Right lobe of liver (tissue), 6 donors: ENCODE data around the gene C11orf68. TPM values are rescaled to one million over a fixed set of nuclear protein-coding genes. Genes with fewer than 3 reads are reported as not detected.

ENCODE experiments used
- ATAC-seq, 4 donors: fragments of 200-7000 bp; cut with Tn5 transposase; one replicate each; pipeline ENCODE4 v1.9.1; 2020; ENCODE audit warnings: mild to moderate bottlenecking in 4 of 4, moderate library complexity in 4 of 4
- DNase-seq, 3 donors: peaks; one replicate each; pipeline ENCODE4 v3.0.0-alpha.2; 2020
- H3K27ac ChIP-seq, 3 donors: fragments of 200-600 bp; one replicate each; pipeline ENCODE4 v1.8.0; 2022
- H3K27me3 ChIP-seq, 2 donors: fragments of 200-600 bp; one replicate each; pipeline ENCODE4 v1.8.0; 2022
- H3K36me3 ChIP-seq, 4 donors: fragments of 200-600 bp; sonication (generic) in 1 of 4; one replicate each; pipeline versions ENCODE4 v1.5.1 to v1.8.0; 2017 to 2022; ENCODE audit warnings: control low read depth in 1 of 4
- H3K4me1 ChIP-seq, 4 donors: fragments of 200-600 bp; sonication (generic) in 1 of 4; one replicate each; pipeline versions ENCODE4 v1.5.1 to v1.8.0; 2017 to 2022; ENCODE audit warnings: control low read depth in 1 of 4
- H3K4me3 ChIP-seq, 3 donors: fragments of 200-600 bp; one replicate each; pipeline ENCODE4 v1.8.0; 2022
- H3K9me3 ChIP-seq, 4 donors: fragments of 200-600 bp; sonication (generic) in 1 of 4; one replicate each; pipeline versions ENCODE4 v1.5.1 to v1.8.0; 2017 to 2022; ENCODE audit warnings: control low read depth in 1 of 4
- POLR2A ChIP-seq: fragments of 450-650 bp; IDR thresholded peaks from one replicate; pipeline ENCODE4 v1.6.1; 2017; ENCODE audit warnings: antibody characterized with exemption, mild to moderate bottlenecking
- WGBS: methylation state at CpG from one replicate; pipeline ENCODE4 v1.1.6; 2018; ENCODE audit warnings: low coverage, low lambda C conversion rate; ENCODE audit not compliant: insufficient coverage; ENCODE audit errors: missing lambda C conversion rate; 5-methylcytosine and 5-hydroxymethylcytosine counted together
- intact Hi-C, 2 donors: fragments of 100-400 bp; cut with DNase I; formaldehyde crosslinking; loops; one replicate each; pipeline versions ENCODE4 v1.11.2 to v1.14.1; 2022
- total RNA-seq, 6 experiments: library from RNA; depleted of rRNA in 2 of 6; stranded (reverse); fragments of >200 nt in 2 of 6; fragmentation: NEBNext Ultra II Directional in 3 of 6; extraction: Animal tissue kit (Norgen Biotek cat#: 25700) in 3 of 6; gene quantifications; one replicate each; pipeline versions ENCODE4 v1.1.0 to v1.2.4, GENCODE V29; 2016 to 2023
- TF ChIP-seq, protein P1 (sequence below), 4 donors: fragments of 200-600 bp in 3 of 4; fragments of 450-650 bp in 1 of 4; IDR thresholded peaks; one replicate each; pipeline versions ENCODE4 v1.5.1 to v1.8.0; 2016 to 2022; ENCODE audit warnings: antibody characterized with exemption in 4 of 4, mild to moderate bottlenecking in 2 of 4
- donor health status: DM: no; HTN: yes; CAD: no.
- donor health status: DM: no; HTN: no; CAD: no.
- donor health status: DM: no; HTN: no; CAD: no.
- donor health status: DM: no; HTN: yes; CAD: no.
- donor health status: DM: no; HTN: yes; CAD: no.

The C11orf68 gene
- total RNA-seq, 6 experiments from 2014 or later: 6.5 to 14.0 (median 12.4) TPM

- no peak overlapping the region for H3K4me3 ChIP-seq
- H3K4me1 ChIP-seq: peaks cover 0 to 9% (median 3%) of the 10 kb centered on the region in 4 donors
- H3K9me3 ChIP-seq: no peaks in the 10 kb centered on the region
- intact Hi-C loops: no loop called here
- ATAC-seq (no peak), DNase-seq (no peak)
- no peaks in the 10 kb centered on the region for H3K36me3 ChIP-seq
- TF ChIP-seq, protein P1, sequence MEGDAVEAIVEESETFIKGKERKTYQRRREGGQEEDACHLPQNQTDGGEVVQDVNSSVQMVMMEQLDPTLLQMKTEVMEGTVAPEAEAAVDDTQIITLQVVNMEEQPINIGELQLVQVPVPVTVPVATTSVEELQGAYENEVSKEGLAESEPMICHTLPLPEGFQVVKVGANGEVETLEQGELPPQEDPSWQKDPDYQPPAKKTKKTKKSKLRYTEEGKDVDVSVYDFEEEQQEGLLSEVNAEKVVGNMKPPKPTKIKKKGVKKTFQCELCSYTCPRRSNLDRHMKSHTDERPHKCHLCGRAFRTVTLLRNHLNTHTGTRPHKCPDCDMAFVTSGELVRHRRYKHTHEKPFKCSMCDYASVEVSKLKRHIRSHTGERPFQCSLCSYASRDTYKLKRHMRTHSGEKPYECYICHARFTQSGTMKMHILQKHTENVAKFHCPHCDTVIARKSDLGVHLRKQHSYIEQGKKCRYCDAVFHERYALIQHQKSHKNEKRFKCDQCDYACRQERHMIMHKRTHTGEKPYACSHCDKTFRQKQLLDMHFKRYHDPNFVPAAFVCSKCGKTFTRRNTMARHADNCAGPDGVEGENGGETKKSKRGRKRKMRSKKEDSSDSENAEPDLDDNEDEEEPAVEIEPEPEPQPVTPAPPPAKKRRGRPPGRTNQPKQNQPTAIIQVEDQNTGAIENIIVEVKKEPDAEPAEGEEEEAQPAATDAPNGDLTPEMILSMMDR (IDR thresholded peaks at IDR 0.05): no peak
- TF ChIP-seq POLR2A: no peak
- H3K27me3 ChIP-seq: no peaks in the 10 kb centered on the region
- no CpG with 5 or more reads among the region's 5 CpGs for WGBS
- H3K27ac ChIP-seq: no peak overlapping the region
Observed at GRCh38 chr11:65903068-65903481, 15.8 kb downstream of the C11orf68 start.

DNA sequence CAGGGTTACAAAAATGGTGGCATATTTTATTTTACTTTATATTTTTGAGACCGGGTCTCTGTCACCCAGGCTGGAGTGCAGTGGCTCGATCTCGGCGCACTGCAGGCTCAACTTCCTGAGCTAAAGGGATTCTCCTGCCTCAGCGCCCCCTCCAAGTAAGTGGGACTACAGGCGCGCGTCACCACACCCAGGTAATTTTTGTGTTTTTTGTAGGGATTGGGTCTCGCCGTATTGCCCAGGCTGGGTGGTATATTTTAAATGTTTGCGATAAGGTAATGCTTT is 18.0 kb downstream of the C11orf68 start:
- WGBS: 64% methylated on average over 11 of the region's 11 CpGs
- Histone ChIP-seq H3K27me3 (no peaks in the 10 kb centered on the region), H3K9me3 (no peaks in the 10 kb centered on the region)

GRCh38 chr11:65900125-65900898 is 18.6 kb downstream of the C11orf68 start, which contains the start of gene FOSL1:
Gene FOSL1 (minus strand): TSS chr11:65900388. CDS start chr11:65900339, 49 bp downstream.
- H3K4me3 ChIP-seq: peak within 1 kb of the TSS; percentile 40 to 49 (median 47)
- peak; percentile 72 for TF ChIP-seq POLR2A
- TF ChIP-seq, protein P1 (IDR thresholded peaks at IDR 0.05): no peak
- H3K4me1 ChIP-seq: peaks cover 0 to 9% (median 3%) of the 10 kb centered on the region in 4 donors
- no peaks in the 10 kb centered on the region for H3K27me3 ChIP-seq
- DNase-seq (peak; percentile 83 to 89 (median 83)), ATAC-seq (peak; percentile 88 to 91 (median 90))
- intact Hi-C loops: no loop called here
- H3K27ac ChIP-seq: peak within 1 kb of the TSS in 1 of 3 donors; percentile 57
- H3K36me3 ChIP-seq: no peaks in the 10 kb centered on the region
- WGBS: 14% methylated on average over 10 of the region's 80 CpGs
- no peaks in the 10 kb centered on the region for H3K9me3 ChIP-seq

More for the DNA sequence above, 18.0 kb downstream of the C11orf68 start:
- Histone ChIP-seq H3K4me3 (peak overlapping the region in 2 of 3 donors; percentile 47 to 49), H3K27ac (no peak overlapping the region), H3K4me1 (peaks cover 0 to 9% (median 3%) of the 10 kb centered on the region in 4 donors), H3K36me3 (no peaks in the 10 kb centered on the region)
- no peak for TF ChIP-seq POLR2A
- TF ChIP-seq, protein P1 (IDR thresholded peaks at IDR 0.05): no peak
- DNase-seq: no peak
- intact Hi-C loops: no loop called here
- ATAC-seq: no peak

DNA sequence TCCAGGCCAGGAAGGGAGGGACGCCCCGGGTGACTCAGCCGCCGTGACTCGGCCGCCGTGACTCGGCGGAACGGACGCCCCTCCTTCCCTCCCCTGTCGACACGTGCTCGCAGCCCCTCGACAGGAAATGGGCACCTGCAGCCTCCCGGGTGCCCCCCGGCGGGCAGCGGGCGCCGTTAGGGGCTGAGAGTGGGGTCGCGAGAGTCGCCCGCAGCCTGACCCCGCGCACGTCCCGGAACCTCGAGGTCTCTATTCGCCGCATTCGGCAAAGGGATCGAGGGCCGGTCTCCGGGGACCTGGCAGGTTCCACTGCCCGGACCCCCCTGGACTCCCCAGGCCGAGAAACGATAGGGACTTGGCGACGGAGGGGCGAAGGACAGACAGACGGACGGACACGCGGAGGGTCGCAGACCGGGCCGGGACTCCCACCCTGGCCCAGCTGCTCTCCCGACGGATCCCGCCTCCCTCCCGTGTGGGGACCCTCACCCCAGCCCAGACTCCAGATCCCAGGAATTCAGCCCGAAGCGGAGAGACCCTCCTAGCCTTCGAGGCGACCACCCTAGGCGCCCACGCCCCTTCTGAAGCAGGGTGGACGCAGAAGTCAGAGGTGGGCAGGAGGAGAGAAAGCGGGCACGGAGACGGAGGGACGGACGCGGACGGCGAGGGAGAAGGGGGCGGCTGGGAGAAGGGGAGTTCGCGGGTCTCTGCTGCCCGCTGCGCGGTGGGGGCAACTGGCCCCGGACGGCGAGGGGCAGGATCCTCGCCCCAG is 19.3 kb downstream of the C11orf68 start:
- 13% methylated on average over 3 of the region's 78 CpGs for WGBS
- H3K36me3 ChIP-seq: no peaks in the 10 kb centered on the region
- no peaks in the 10 kb centered on the region for H3K27me3 ChIP-seq
- DNase-seq (peak in 2 of 3 donors; percentile 68 to 75), ATAC-seq (peak; percentile 40 to 60 (median 49))
- H3K9me3 ChIP-seq: no peaks in the 10 kb centered on the region
- peaks cover 0 to 9% (median 3%) of the 10 kb centered on the region in 4 donors for H3K4me1 ChIP-seq
- intact Hi-C loops: no loop called here
- H3K27ac ChIP-seq: peak overlapping the region in 1 of 3 donors; percentile 57
- H3K4me3 ChIP-seq: peak overlapping the region; percentile 40 to 49 (median 47)
- TF ChIP-seq POLR2A: no peak
- TF ChIP-seq, protein P1 (IDR thresholded peaks at IDR 0.05): no peak
